A549 (cell line): Measurements from ENCODE around the gene FAM240B. TPM values are rescaled to one million over a fixed set of nuclear protein-coding genes. Genes with fewer than 3 reads are reported as not detected.

Experiments
- ATAC-seq, 2 experiments: fragments of 200-7000 bp in 1 of 2; fragments of >200 bp in 1 of 2; cut with Nextera tagmentation in 1 of 2; cut with Tn5 transposase in 1 of 2; 3 replicates each; pipeline versions ENCODE4 v1.8.0 to v1.9.1; 2018 to 2020; ENCODE audit warnings: mild to moderate bottlenecking in 1 of 2, moderate library complexity in 1 of 2
- CTCF ChIA-PET: fragments of 300-600 bp; sonication (Branson Sonifier 250); formaldehyde crosslinking; extraction: SDS; loops from one replicate; lab custom pipeline; 2021; ENCODE audit warnings: antibody characterized with exemption, inconsistent platforms; lab: Yijun Ruan, JAX
- POLR2A ChIA-PET: fragments of 350-600 bp; formaldehyde crosslinking; extraction: SDS; loops from one replicate; lab custom pipeline; 2021; ENCODE audit warnings: antibody characterized with exemption, inconsistent platforms; lab: Yijun Ruan, JAX
- DNase-seq, 2 experiments: peaks; one replicate each; pipeline versions ENCODE4 v3.0.0 to v3.0.0-alpha.2; 2011 to 2016; ENCODE audit warnings: low read depth in 1 of 2, low spot score in 1 of 2
- FAIRE-seq: peaks from 2 replicates; lab custom pipeline; 2011; peaks lifted over from hg19 to GRCh38; lab: Jason Lieb, UNC
- H3K27ac ChIP-seq, 2 experiments: fragments of >200 bp; sonication (Bioruptor Twin); formaldehyde crosslinking; 3 replicates each; pipeline ENCODE4 v1.5.1; 2016 to 2017
- H3K4me1 ChIP-seq: fragments of >200 bp; sonication (Bioruptor Twin); formaldehyde crosslinking; 3 replicates; pipeline ENCODE4 v1.6.1; 2016
- H3K4me2 ChIP-seq: fragments of >200 bp; sonication (Bioruptor Twin); formaldehyde crosslinking; 3 replicates; pipeline ENCODE4 v1.6.1; 2016
- H3K4me3 ChIP-seq: fragments of >200 bp; sonication (Bioruptor Twin); formaldehyde crosslinking; 3 replicates; pipeline ENCODE4 v1.5.1; 2016
- H3K9me3 ChIP-seq: fragments of >200 bp; sonication (Bioruptor Twin); formaldehyde crosslinking; 3 replicates; pipeline ENCODE4 v1.6.1; 2016
- BCL3 ChIP-seq: fragments of >200 bp; sonication (Bioruptor Twin); formaldehyde crosslinking; IDR thresholded peaks from 3 replicates; pipeline ENCODE4 v1.6.1; 2016
- CBX2 ChIP-seq: fragments of 200-600 bp; sonication (generic); IDR thresholded peaks from 2 replicates; pipeline ENCODE4 v1.6.1; 2016; ENCODE audit warnings: low read depth, mild to moderate bottlenecking, borderline replicate concordance
- CBX8 ChIP-seq: fragments of 200-600 bp; sonication (generic); IDR thresholded peaks from 2 replicates; pipeline ENCODE4 v1.6.1; 2016
- CHD2 ChIP-seq: fragments of 150-350 bp; IDR thresholded peaks from 2 replicates; pipeline ENCODE4 v1.6.1; 2014; ENCODE audit warnings: low read length; ENCODE audit not compliant: partially characterized antibody
- CTCF ChIP-seq: fragments of >200 bp; sonication (Bioruptor Twin); formaldehyde crosslinking; IDR thresholded peaks from 3 replicates; pipeline ENCODE4 v1.5.1; 2016
- E2F6 ChIP-seq: IDR thresholded peaks from 2 replicates; pipeline ENCODE4 v1.6.1; 2012; ENCODE audit warnings: low read depth, borderline replicate concordance
- FOSL2 ChIP-seq, 2 experiments: fragments of 450-650 bp in 1 of 2; fragments of >200 bp in 1 of 2; sonication (Bioruptor Twin) in 1 of 2; formaldehyde crosslinking; IDR thresholded peaks; 2 replicates each; pipeline versions ENCODE4 v1.5.0 to v1.6.1; 2016 to 2020; ENCODE audit warnings: mild to moderate bottlenecking in 1 of 2, moderate library complexity in 1 of 2
- HDAC2 ChIP-seq: fragments of 200-600 bp; sonication (generic); IDR thresholded peaks from 2 replicates; pipeline ENCODE4 v1.6.1; 2016
- HOXB5 ChIP-seq: fragments of 250-450 bp; sonication (Bioruptor Pico); IDR thresholded peaks from 2 replicates; pipeline ENCODE4 v1.5.0; 2020; ENCODE audit warnings: mild to moderate bottlenecking, moderate library complexity
- JUN ChIP-seq, 2 experiments: fragments of >200 bp; sonication (Bioruptor Twin); formaldehyde crosslinking; IDR thresholded peaks; 2 replicates in 1 of 2; 3 replicates in 1 of 2; pipeline ENCODE4 v1.6.1; 2016 to 2017
- MYC ChIP-seq: IDR thresholded peaks from 2 replicates; pipeline ENCODE4 v1.6.1; 2012; ENCODE audit warnings: mild to moderate bottlenecking, inconsistent platforms, low read length, improper control_type of control experiment, borderline replicate concordance
- NPAS2 ChIP-seq: fragments of 250-450 bp; sonication (Bioruptor Pico); IDR thresholded peaks from 2 replicates; pipeline ENCODE4 v1.8.0; 2022; ENCODE audit warnings: mild to moderate bottlenecking, moderate library complexity, borderline replicate concordance
- NR3C1 ChIP-seq: fragments of >200 bp; sonication (Bioruptor Twin); formaldehyde crosslinking; IDR thresholded peaks from 3 replicates; pipeline ENCODE4 v1.6.1; 2017
- PBX3 ChIP-seq: IDR thresholded peaks from 2 replicates; pipeline ENCODE4 v1.6.1; 2012
- REST ChIP-seq: fragments of 200-600 bp; sonication (generic); IDR thresholded peaks from 2 replicates; pipeline ENCODE4 v1.6.1; 2016; ENCODE audit warnings: antibody characterized with exemption, mild to moderate bottlenecking, moderate library complexity
- USF2 ChIP-seq: fragments of 450-650 bp; IDR thresholded peaks from 2 replicates; pipeline ENCODE4 v1.6.1; 2014; ENCODE audit warnings: antibody characterized with exemption
- ZNF302 ChIP-seq: fragments of 250-450 bp; sonication (Bioruptor Pico); IDR thresholded peaks from 2 replicates; pipeline ENCODE4 v1.9.0; 2021; ENCODE audit warnings: inconsistent platforms, mild to moderate bottlenecking, moderate library complexity
- WGBS: methylation state at CpG from one replicate; pipeline ENCODE4 v1.1.6; 2017; ENCODE audit errors: missing lambda C conversion rate; 5-methylcytosine and 5-hydroxymethylcytosine counted together
- polyA plus RNA-seq, 4 experiments: library from polyadenylated mRNA; depleted of rRNA in 3 of 4; stranded (reverse); fragments of >200 nt; fragmentation: RNase III in 1 of 4; extraction: RNeasy Plus Mini Kit Qiagen cat#74134 plus additional on column Dnase treatment in 1 of 4; gene quantifications; 2 replicates in 3 of 4; 3 replicates in 1 of 4; pipeline ENCODE4 v1.2.3, GENCODE V29; 2011 to 2017

FAM240B gene
- polyA plus RNA-seq, 2 of the 4 experiments (the other 2 are of a cell fraction) = not detected

- no peak for TF ChIP-seq REST
- no peak for TF ChIP-seq PBX3
- TF ChIP-seq E2F6 = no peak
- no peak for TF ChIP-seq USF2
- no peak for TF ChIP-seq NR3C1
- TF ChIP-seq CTCF = no peak
- TF ChIP-seq CHD2 = no peak
Measured at GRCh38 chr9:38699337-38699736, 20.6 kb downstream of the FAM240B start (continued).

GRCh38 chr9:38697776-38698300 is 22.1 kb downstream of the FAM240B start:
- TF ChIP-seq NPAS2 (CRISPR knock-in tag) (no peak), HOXB5 (no peak), HDAC2 (no peak), MYC (no peak), JUN (IDR thresholded peaks at IDR 0.05) (no peak), PBX3 (no peak), CBX2 (no peak), ZNF302 (no peak), FOSL2 (IDR thresholded peaks at IDR 0.05) (no peak), FOSL2 (CRISPR knock-in tag; IDR thresholded peaks at IDR 0.05) (no peak), CBX8 (no peak), BCL3 (no peak)
- Histone ChIP-seq H3K4me1 (peaks cover 8% of the 10 kb centered on the region; the same call in 1 of the 3 replicates), H3K27ac (no peak overlapping the region), H3K4me3 (no peak overlapping the region), H3K4me2 (no peak overlapping the region), H3K9me3 (no peaks in the 10 kb centered on the region)
- 12% methylated on average over 2 of the region's 2 CpGs for WGBS
- no peak for DNase-seq
- FAIRE-seq = no peak
- ChIA-PET CTCF (interaction anchor here (1.1 to 3.2 kb wide), 3 partner anchors 10 to 30 kb away, joined by 3 to 13 read pairs (median 5); no protein-coding TSS in a partner anchor), POLR2A (no interaction called here)
- no peak for ATAC-seq
